NB4 (cell line): ENCODE data around the gene BRD7.

Experiments
- DNase-seq: peaks from one replicate; pipeline ENCODE4 v3.0.0; 2010; ENCODE audit warnings: low read depth
- H3K4me3 ChIP-seq: one replicate; pipeline ENCODE4 v1.5.1; 2011; ENCODE audit warnings: mild to moderate bottlenecking, low read depth, low read length, moderate library complexity
- CTCF ChIP-seq: IDR thresholded peaks from one replicate; pipeline ENCODE4 v1.5.1; 2012; ENCODE audit warnings: low read depth, low read length
- MAX ChIP-seq: IDR thresholded peaks from 2 replicates; pipeline ENCODE4 v1.6.1; 2011; ENCODE audit warnings: low read depth, low read length
- MYC ChIP-seq: IDR thresholded peaks from 2 replicates; pipeline ENCODE4 v1.6.1; 2011; ENCODE audit warnings: low read depth, low read length
- POLR2A ChIP-seq: IDR thresholded peaks from 2 replicates; pipeline ENCODE4 v1.6.1; 2011; ENCODE audit warnings: mild to moderate bottlenecking; ENCODE audit not compliant: insufficient read length; ENCODE audit errors: extremely low read depth

BRD7 gene

GRCh38 chr16:50390914-50391716, 22.3 kb upstream of the BRD7 start:
- H3K4me3 ChIP-seq, result no peak overlapping the region
- TF ChIP-seq MYC, result no peak
- no peak for TF ChIP-seq MAX
- TF ChIP-seq POLR2A, result no peak
- TF ChIP-seq CTCF, result no peak
- no peak for DNase-seq

GRCh38 chr16:50390371-50390771, 21.6 kb upstream of the BRD7 start:
- DNase-seq, result no peak
- TF ChIP-seq POLR2A, result no peak
- no peak for TF ChIP-seq CTCF
- no peak for TF ChIP-seq MAX
- no peak overlapping the region for H3K4me3 ChIP-seq

GRCh38 chr16:50389900-50390299, 21.1 kb upstream of the BRD7 start:
- no peak for DNase-seq
- TF ChIP-seq CTCF, result no peak
- no peak overlapping the region for H3K4me3 ChIP-seq

- no peak overlapping the region for H3K4me3 ChIP-seq
- TF ChIP-seq MAX (no peak), POLR2A (no peak), CTCF (no peak), MYC (no peak)
- no peak for DNase-seq
These were observed 19.7 kb upstream of the BRD7 start for GRCh38 chr16:50388496-50388895.

- no peak for DNase-seq
- TF ChIP-seq MAX (no peak), CTCF (no peak), MYC (no peak), POLR2A (no peak)
- H3K4me3 ChIP-seq, result no peak overlapping the region
These were observed 18.0 kb upstream of the BRD7 start for GRCh38 chr16:50386774-50387173.

GRCh38 chr16:50386139-50386538, 17.4 kb upstream of the BRD7 start:
- TF ChIP-seq MYC, result no peak
- DNase-seq, result peak; percentile 21
- H3K4me3 ChIP-seq, result no peak overlapping the region
